Activated naive CD8-positive, alpha-beta T cell (primary cell): ENCODE results near the gene CDH23.

Source experiments
- H3K27ac Mint-ChIP-seq: one replicate; pipeline ENCODE4 v1.8.0; 2021; ENCODE audit warnings: mixed read lengths
- H3K27me3 Mint-ChIP-seq: one replicate; pipeline ENCODE4 v1.8.0; 2021; ENCODE audit warnings: mixed read lengths
- H3K36me3 Mint-ChIP-seq: one replicate; pipeline ENCODE4 v1.8.0; 2021; ENCODE audit warnings: mixed read lengths
- H3K4me1 Mint-ChIP-seq: one replicate; pipeline ENCODE4 v1.8.0; 2021; ENCODE audit warnings: low read depth, mixed read lengths
- H3K4me3 Mint-ChIP-seq: one replicate; pipeline ENCODE4 v1.8.0; 2021; ENCODE audit warnings: mild to moderate bottlenecking, mixed read lengths
- H3K9me3 Mint-ChIP-seq: one replicate; pipeline ENCODE4 v1.8.0; 2021; ENCODE audit warnings: low read depth, mixed read lengths

CDH23 gene

DNA sequence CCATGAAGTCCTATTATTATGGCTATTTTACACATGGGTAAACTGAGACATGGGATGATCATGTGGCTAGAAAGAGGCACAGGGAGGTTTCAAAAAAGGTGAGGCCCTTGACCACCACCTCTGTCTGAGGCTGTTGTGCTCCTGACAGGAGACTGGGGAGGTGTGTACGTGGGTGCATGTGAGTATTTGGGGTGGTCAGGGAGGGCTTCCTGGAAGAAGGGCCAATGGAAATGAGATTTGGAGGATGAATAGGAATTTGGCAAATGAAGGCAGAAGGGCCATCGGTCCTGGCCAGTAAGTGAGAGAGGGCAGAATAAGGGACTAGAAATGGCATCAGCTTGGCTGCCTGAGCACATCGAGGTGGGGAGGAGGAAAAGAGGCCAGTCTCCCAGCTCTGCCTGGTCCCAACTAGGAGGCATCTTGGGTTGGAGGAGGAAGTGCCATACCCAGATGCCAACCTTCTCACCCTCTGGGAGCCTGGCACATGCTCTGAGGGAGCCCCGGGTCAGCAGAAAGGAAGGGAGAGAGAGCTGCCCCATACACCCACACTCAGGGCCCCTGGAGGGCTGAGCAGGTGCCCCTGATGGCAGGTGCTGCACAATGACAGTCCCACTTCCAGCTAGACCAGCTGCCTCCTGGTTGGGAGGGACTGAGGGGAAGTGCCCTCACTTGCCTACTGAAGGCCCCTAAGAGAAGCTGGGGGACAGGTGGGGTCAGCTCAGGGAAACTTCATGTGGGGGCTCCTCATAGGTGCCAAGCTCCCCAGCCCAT lies 47.7 kb downstream of the CDH23 start:
- Mint-ChIP-seq H3K27ac (no peak overlapping the region), H3K36me3 (no peaks in the 10 kb centered on the region), H3K4me1 (no peaks in the 10 kb centered on the region), H3K4me3 (no peak overlapping the region), H3K27me3 (no peaks in the 10 kb centered on the region), H3K9me3 (no peaks in the 10 kb centered on the region)

DNA sequence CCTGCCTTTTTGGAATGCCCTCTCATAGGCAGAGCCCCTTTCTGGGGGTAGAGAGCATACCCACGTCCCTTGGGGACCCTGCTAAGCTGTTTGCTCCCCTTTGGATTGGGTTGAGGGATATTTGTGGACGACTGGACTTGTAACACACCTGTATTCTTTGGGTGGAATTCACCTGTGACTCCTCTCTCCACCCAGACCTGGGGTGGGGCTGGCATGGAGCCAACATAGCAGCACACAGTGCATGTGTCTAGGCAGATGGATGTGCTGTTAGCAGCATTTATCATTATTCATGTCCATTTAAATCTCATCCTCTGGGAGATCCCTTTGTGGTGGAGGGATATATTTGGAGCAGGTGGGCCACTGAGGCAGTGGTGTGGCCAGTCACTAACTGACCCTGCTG lies 51.0 kb downstream of the CDH23 start:
- Mint-ChIP-seq H3K4me1 (no peaks in the 10 kb centered on the region), H3K27me3 (no peaks in the 10 kb centered on the region), H3K4me3 (no peak overlapping the region)

DNA sequence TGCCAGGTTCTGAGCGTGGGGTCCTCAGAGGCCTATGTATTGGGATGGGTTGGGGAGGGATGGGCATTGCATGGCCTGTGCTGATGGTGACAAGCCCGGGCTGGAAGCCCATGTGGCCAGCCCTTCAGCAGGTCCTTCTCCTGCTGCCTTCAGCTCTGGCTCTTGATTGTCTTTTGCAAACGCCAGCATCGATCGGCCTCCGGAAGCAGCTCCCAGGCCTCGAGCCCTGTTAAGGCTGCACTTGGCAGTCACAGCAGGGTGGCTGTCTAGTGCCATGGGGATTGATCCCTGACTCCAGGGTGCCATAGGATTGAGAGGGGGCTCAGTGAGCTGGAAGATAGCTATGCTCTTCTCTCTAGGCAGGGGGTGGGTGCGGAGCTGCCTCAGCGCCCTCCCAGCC lies 51.4 kb downstream of the CDH23 start:
- H3K4me3 Mint-ChIP-seq = no peak overlapping the region
- H3K36me3 Mint-ChIP-seq = no peaks in the 10 kb centered on the region
- H3K4me1 Mint-ChIP-seq = no peaks in the 10 kb centered on the region
- no peaks in the 10 kb centered on the region for H3K27me3 Mint-ChIP-seq
- no peak overlapping the region for H3K27ac Mint-ChIP-seq
- no peaks in the 10 kb centered on the region for H3K9me3 Mint-ChIP-seq

More for the DNA sequence above, 51.0 kb downstream of the CDH23 start:
- Mint-ChIP-seq H3K9me3 (no peaks in the 10 kb centered on the region), H3K36me3 (no peaks in the 10 kb centered on the region), H3K27ac (no peak overlapping the region)

DNA sequence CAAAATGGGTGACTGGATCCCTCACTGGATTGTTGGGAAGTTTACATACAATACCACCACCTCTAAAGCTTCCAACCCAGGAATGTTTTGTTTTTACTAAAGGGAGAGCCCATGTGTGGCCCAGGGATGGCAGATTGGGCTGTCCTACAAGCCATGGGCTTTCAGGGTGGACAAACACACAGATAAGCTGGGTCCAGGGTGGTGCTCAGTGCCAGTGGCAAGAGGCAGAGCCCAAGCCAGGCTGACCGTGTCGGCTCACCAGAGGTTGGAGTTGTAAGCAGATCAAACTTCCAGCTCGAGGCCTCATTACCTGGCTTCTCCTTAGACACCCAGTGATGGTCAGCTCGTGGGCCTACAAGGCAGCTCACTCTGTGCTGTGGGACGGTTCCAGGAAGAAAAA lies 52.3 kb downstream of the CDH23 start:
- Mint-ChIP-seq H3K36me3 (no peaks in the 10 kb centered on the region), H3K27ac (no peak overlapping the region), H3K27me3 (no peaks in the 10 kb centered on the region), H3K4me1 (no peaks in the 10 kb centered on the region), H3K9me3 (no peaks in the 10 kb centered on the region), H3K4me3 (no peak overlapping the region)

DNA sequence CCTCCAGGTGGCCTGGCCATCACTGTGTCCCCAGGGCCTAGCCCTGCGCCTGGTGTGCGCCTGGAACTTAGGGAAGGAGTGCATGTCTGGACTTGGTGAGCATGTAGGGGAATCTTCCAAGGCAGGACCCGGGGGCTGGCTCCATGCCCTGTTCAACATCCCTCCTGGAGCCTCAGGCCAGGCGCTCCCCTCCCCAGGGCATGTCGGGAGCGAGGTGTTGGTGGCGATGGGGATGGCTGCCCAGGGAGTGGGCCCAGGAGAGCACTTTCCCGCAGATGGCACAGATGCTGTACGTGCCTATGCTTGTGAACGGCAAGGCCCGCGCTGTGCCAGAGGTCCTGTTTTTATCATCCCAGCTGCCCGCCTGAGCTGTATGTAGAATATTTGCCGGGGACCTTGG lies 55.0 kb downstream of the CDH23 start:
- H3K4me3 Mint-ChIP-seq = no peak overlapping the region

DNA sequence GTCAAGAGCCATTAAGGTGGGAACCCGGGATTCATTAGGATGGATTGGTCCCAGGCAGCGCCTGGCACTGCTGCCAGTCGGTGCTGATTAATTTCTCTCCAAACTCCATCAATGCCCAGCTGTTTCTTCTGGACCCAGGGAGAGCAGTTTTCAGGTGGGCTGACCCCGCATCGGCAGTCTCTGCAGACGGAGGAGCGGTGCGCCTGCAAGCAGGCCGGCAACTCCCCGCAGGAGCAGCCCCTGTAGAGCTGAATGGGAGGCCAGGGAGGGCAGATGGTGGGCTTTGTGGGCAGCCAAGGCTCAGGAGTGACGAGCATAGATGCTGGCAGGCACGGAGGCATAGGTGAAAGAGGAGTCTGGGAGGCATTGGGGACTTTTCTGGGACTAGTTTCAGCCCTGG lies 56.5 kb downstream of the CDH23 start:
- H3K36me3 Mint-ChIP-seq = no peaks in the 10 kb centered on the region
- no peaks in the 10 kb centered on the region for H3K4me1 Mint-ChIP-seq
- H3K27ac Mint-ChIP-seq = no peak overlapping the region
- no peaks in the 10 kb centered on the region for H3K27me3 Mint-ChIP-seq
- H3K9me3 Mint-ChIP-seq = no peaks in the 10 kb centered on the region
- no peak overlapping the region for H3K4me3 Mint-ChIP-seq

More for the DNA sequence above, 55.0 kb downstream of the CDH23 start:
- Mint-ChIP-seq H3K27me3 (no peaks in the 10 kb centered on the region), H3K9me3 (no peaks in the 10 kb centered on the region), H3K36me3 (no peaks in the 10 kb centered on the region), H3K4me1 (no peaks in the 10 kb centered on the region), H3K27ac (no peak overlapping the region)

DNA sequence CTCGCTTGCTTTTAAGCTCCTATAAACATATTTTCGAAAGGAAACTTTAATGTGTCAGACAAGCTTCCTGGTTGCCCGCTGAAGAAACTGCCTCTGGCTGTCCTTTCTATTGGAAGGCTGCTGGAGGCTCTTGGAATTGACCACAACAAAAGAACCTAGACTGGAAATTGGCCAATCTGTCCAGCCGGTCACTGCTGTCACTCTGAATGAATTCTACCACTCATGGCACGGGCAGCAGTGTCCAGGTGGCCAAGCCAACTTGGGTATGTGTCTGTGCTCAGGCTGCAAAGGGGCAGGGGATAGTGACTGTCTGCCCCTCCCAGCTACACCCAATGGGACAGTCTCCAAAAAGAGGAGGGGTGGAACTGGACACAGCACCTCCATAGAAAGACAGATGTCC lies 57.6 kb downstream of the CDH23 start:
- Mint-ChIP-seq H3K27ac (no peak overlapping the region), H3K36me3 (no peaks in the 10 kb centered on the region), H3K4me1 (no peaks in the 10 kb centered on the region), H3K4me3 (no peak overlapping the region), H3K9me3 (no peaks in the 10 kb centered on the region), H3K27me3 (no peaks in the 10 kb centered on the region)

DNA sequence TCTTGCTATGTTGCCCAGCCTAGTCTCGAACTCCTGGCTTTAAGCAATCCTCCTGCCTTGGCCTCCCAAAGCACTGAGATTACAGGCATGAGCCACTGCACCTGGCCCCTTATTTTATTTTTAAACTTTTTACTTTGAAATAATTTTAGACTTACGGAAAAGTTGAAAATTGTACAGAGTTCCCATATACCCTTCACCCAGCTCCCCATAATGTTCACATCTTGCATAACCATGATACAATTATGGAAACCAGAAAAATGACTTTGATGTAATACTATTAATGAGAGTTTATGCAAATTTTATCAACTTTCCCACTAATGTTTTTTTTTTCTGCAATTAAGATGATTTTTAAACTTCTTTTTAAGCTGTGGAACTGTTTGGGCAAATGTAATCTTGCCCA lies 58.3 kb downstream of the CDH23 start:
- no peaks in the 10 kb centered on the region for H3K36me3 Mint-ChIP-seq
- no peak overlapping the region for H3K27ac Mint-ChIP-seq
- no peaks in the 10 kb centered on the region for H3K9me3 Mint-ChIP-seq
- no peak overlapping the region for H3K4me3 Mint-ChIP-seq
- H3K27me3 Mint-ChIP-seq = no peaks in the 10 kb centered on the region
- no peaks in the 10 kb centered on the region for H3K4me1 Mint-ChIP-seq

DNA sequence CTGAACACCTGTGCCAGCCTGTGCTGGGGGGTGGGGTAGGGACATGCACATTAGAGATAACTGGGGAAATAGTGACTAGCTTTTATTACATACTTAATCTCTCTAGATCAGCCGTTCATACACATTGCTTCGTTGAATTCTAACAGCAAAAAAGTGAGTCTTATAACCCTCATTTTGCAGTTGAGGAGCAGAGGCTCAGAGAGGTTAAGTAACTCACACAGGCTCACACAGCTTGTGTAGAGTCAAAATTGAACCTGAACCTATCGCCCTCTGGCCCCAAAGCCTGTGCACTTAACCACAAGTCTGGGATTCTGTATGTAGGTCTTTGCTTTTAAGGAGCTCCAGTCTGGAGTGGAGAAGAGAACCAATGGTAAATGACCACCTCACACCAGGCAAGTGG lies 59.9 kb downstream of the CDH23 start:
- no peak overlapping the region for H3K4me3 Mint-ChIP-seq
- H3K27ac Mint-ChIP-seq = no peak overlapping the region
- no peaks in the 10 kb centered on the region for H3K9me3 Mint-ChIP-seq
- H3K4me1 Mint-ChIP-seq = no peaks in the 10 kb centered on the region
- no peaks in the 10 kb centered on the region for H3K36me3 Mint-ChIP-seq
- no peaks in the 10 kb centered on the region for H3K27me3 Mint-ChIP-seq

DNA sequence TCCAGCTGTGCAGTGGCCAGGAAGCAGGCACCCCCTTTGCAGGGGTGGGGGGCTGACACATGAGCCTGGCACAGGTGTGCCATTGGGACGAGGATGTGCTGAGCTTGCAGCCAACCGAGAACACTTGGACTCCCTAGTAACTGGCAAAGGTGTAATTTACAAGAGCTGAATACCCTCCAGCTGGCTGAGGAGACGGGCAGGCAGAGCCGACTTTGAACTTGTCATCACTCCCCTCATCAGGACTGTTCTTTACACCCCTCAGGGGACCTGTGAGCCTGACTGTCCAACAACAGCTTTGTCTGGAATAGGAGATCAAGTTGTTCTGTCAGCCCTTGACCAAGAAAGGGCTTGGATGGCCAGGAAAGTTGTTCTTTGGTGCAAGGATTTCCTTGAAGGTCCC lies 61.2 kb downstream of the CDH23 start:
- Mint-ChIP-seq H3K27ac (no peak overlapping the region), H3K36me3 (no peaks in the 10 kb centered on the region), H3K9me3 (no peaks in the 10 kb centered on the region), H3K4me3 (no peak overlapping the region), H3K27me3 (no peaks in the 10 kb centered on the region), H3K4me1 (no peaks in the 10 kb centered on the region)

DNA sequence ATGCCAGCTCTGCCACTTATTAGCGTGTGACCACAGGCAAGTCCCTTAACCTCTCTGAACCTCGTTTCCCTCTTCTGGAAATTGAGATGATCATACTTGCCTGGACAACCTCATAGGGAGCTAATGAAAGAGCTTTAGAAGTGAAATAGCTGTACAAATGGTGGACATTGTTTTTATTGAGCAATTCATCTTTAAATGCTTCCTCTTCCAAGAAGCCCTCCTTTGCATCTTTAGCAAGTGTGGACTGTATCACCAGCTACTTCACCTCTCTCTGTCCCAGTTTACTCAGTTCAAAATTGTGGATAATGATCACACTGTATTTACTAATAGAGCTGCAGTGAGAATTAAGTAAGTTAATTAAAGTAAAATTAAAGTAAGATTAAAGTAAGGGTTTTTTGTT lies 61.7 kb downstream of the CDH23 start:
- Mint-ChIP-seq H3K4me1 (no peaks in the 10 kb centered on the region), H3K27ac (no peak overlapping the region), H3K36me3 (no peaks in the 10 kb centered on the region), H3K27me3 (no peaks in the 10 kb centered on the region), H3K9me3 (no peaks in the 10 kb centered on the region), H3K4me3 (no peak overlapping the region)

DNA sequence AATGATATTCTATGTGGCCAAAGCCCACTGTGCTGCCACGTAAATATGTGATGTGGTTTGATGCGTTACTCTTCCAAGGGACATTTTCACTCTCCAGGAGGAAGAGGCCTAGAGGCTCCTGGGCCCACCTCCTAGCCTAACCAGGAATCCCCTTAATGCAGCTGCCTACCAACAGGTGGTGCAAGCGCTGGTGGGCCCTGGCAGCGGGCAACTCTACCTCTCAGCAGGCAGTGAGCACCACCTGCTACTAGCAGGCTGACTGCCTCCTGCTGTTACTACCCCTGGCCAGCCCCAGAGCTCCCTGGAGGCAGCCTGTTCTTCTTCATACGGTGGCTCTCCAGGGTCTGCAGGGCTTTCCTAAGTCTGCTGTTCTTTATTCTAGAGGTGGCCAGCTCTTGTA lies 62.8 kb downstream of the CDH23 start:
- no peaks in the 10 kb centered on the region for H3K4me1 Mint-ChIP-seq
- H3K27me3 Mint-ChIP-seq = no peaks in the 10 kb centered on the region
- H3K4me3 Mint-ChIP-seq = no peak overlapping the region
- no peak overlapping the region for H3K27ac Mint-ChIP-seq
- H3K36me3 Mint-ChIP-seq = no peaks in the 10 kb centered on the region
- no peaks in the 10 kb centered on the region for H3K9me3 Mint-ChIP-seq

DNA sequence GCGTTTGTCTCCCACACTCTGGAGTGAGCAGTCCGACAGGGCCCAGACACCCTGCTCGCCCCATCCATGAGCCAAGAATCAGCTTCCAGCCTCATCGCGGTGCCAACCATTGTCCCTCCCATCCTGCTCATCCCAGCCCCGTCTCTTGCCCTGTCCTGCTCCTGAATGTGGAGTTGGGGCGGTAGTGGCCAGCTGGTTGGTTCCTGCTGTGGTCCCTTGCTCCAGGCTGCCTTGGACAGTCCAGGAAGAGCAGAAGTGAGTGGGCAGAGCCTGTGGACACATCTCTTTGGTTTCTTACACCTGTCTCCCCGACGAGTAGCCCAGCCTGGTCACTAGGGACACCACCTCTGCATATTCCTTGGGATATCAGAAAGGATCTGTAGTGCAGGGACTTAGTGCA lies 63.9 kb downstream of the CDH23 start:
- Mint-ChIP-seq H3K4me3 (no peak overlapping the region), H3K36me3 (no peaks in the 10 kb centered on the region), H3K4me1 (no peaks in the 10 kb centered on the region), H3K27ac (no peak overlapping the region), H3K27me3 (no peaks in the 10 kb centered on the region), H3K9me3 (no peaks in the 10 kb centered on the region)

DNA sequence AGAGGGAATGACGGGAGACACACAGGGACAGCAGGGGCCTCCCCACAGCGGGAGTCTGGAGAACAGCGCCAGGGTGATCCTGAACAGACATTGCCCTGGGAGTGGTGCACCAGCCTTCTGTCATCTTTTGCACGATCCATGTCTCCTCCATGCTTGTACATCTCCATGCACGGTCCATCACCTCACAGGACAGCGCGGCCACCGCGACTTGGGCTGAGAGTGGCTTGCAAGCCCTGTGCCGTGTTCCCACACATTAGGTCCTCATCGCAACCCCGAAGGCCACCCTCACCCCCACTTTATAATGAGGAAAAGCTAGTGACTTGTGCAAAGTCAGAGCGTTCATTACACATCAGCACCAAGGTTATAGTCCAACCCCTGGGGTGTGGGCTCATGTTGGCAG lies 64.7 kb downstream of the CDH23 start:
- Mint-ChIP-seq H3K27ac (no peak overlapping the region), H3K4me1 (no peaks in the 10 kb centered on the region), H3K4me3 (no peak overlapping the region), H3K36me3 (no peaks in the 10 kb centered on the region), H3K9me3 (no peaks in the 10 kb centered on the region), H3K27me3 (no peaks in the 10 kb centered on the region)

DNA sequence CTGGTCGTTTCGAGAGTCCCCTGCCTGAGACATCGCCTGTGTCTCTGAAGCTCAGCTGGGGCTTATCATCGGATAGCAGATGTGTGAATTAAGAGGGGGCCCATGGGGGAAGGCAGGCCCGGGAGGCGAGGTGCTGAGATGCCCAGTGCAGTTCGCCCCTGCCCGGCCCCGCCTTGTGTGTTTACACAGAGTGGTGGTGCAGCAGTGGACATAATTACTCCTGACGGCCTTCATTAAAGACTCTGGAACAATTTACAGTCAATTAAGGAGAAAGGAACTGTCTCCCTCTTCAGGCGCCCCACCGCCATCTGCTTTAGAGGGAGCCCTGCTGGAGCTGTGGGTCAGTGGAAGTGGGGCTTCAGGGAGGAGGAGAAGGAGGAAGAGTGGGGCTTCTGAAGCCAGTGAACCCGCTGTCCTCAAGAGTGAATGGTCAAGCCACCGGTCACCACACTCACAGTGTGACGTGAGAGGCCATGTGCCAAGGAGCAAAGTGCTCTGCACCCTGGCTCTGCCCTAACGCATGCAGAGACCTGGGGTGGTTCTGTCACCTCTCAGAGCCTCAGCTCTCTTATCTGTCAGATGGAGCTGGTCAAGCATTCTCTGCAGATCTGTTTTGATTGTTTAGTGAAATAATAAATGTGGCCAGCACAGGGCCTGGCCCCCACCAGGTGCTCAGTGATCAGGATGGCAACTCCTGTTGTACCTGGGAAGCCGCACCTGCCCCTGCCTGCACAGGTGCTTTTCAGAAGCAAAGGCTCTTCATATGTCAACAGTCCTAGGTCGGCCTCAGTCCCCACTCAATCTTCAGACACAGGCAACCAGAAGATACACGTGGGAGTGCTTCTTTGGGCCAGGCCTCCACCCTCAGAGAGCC lies 65.6 kb downstream of the CDH23 start:
- Mint-ChIP-seq H3K27ac (no peak overlapping the region), H3K36me3 (no peaks in the 10 kb centered on the region), H3K4me1 (no peaks in the 10 kb centered on the region), H3K4me3 (no peak overlapping the region), H3K27me3 (no peaks in the 10 kb centered on the region), H3K9me3 (no peaks in the 10 kb centered on the region)
